GM19025 (cell line): ENCODE measurements around the gene RPS6KA2.
A peak's percentile ranks its signal among the peaks of the same experiment; 100 is the strongest.

ENCODE experiments used
- ATAC-seq: cut with Tn5 transposase; IDR thresholded peaks from one replicate; pipeline ENCODE4 v1.9.1; 2021; ENCODE audit warnings: mild to moderate bottlenecking, low read depth, moderate library complexity; ENCODE audit not compliant: unreplicated experiment

The RPS6KA2 gene

DNA sequence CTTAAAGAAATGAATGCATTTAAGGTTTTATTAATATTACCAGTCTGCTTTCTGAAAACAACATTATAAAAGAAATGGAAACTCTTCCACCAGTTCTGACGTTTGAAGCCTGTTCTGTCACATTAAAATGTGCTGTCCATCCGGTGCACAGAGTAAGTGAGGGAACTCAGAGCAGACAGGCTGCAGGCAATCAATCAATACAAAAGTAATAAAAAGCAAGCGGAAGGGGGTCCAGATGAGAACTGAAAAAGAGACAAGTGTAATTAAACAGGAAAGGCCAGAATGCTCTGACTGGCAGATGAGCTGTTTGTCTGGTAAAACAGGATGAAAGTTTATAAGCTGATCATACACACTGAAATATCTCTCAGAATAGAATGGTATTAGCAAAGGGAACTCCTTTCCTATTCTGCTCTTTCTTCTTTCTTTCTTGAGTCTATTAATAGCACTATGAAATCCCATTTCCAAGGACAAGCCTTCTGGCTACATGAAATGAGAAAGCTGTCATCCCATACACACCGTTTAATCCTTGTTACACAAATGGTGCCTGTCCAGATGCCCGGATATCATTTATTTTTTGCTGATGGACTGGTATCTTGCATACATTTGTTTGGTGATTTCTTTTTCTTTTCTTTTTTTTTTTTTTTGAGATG lies 134.8 kb downstream of the RPS6KA2 start:
- ATAC-seq, result no peak

GRCh38 chr6:166490671-166491500 lies 136.2 kb downstream of the RPS6KA2 start:
- ATAC-seq, result no peak

DNA sequence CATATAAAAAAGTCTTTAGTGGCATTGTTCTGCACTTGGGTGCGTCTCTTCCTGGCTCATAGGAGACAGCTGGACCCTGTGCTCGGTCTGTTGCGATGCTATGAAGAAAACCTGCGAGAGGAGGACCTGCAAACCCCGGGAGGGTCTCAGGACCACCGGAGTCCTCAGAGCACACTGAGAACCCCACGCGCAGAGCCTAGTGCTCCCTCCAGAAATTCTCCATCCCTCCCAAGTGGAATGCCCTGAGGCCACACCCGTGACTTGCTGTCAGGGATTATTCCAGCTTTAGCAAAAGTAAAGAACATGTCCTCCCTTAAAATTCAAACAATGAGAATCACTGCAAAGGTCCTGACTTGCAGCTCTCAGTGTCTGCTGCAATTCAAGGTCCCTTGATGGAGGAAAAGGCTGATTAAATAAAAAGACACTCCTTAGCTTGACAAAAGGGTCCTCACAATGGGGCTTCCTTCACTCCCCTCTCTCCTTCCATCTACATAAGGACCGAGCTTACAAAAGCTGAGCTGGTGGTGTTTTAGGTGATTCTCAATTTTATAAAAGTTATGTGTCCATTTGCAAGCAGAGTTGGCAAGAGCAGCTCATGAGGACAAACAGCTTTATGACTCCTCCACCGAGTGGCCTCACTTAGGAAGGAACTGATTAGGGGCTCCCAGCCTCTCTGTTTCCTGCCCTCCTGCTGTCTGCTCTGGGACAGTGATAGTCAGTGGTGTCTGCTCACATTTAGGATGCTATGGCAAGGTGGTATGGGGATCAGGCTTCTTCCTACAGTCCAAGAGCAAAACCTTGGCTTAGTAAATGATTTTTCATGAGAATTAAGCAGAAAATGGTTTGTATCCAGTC lies 137.5 kb downstream of the RPS6KA2 start:
- ATAC-seq, result no peak

DNA sequence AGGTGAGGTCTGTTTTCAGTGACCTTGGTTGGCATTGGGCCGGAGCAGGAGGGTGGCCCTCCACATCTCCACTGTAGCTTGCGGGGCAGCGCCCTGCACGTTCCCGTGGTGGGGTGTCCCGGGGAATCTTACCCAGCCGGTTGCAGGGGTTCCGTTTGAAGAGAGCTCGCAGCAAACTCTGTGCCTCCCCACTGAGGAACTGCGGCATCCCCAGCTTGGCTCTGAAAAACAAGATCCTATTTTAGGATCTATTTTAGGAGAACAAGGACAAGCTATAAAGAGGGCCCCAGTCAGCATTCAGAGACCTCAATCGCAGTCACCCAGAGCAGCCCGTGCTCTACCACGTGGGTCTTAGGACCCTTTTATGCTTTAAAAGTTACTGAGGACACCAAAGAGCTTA lies 138.3 kb downstream of the RPS6KA2 start:
- ATAC-seq, result no peak

DNA sequence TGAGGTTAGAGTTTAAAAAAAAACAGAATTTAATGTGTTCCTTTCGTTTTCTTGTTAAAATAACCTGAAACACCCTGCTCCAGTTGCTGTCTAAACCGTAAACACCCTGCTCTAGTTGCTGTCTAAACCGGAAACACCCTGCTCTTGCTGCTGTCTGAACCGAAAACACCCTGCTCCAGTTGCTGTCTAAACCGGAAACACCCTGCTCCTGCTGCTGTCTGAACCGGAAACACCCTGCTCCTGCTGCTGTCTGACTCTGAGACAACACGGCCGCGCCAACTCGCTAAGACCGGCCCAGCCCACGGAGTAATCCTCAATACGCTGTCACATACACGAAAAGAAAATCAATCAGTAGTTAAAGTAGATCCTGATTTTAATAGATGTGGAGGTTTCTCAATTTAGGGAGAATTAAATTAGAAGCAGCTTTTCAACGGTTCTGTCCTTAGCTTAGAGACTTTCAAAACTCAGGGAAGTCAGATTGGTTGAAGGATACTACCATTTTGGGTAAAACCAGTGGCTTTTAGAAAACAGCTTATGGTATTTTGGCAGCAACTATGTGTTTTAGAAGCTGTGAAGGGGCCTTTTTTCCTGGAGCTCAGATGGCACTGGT lies 138.9 kb downstream of the RPS6KA2 start:
- peak; percentile 86 for ATAC-seq

- no peak for ATAC-seq
Measured at GRCh38 chr6:166487148-166487547, 139.9 kb downstream of the RPS6KA2 start.

- no peak for ATAC-seq
Measured at GRCh38 chr6:166486536-166486880, 140.5 kb downstream of the RPS6KA2 start.

- ATAC-seq, result no peak
Measured at GRCh38 chr6:166485651-166486535, 141.2 kb downstream of the RPS6KA2 start.

DNA sequence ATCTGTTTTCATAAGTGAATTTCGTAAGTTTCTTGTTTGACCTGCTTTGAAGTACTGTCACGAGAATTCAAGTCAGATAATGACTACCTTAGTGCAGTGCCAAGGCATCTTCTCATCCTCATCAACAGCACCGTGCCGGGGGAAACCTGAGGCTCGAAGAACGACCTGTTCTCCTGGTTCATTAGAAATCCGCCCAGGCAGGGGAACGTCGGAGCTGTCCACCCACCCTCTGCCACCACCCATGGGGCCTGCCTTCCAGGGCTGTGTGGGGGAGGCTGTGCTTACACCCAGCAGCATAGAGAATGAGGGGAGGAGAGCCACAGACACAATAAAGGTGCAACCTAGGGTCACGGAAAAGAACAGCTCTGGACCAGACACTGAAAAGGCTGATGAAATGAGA lies 142.2 kb downstream of the RPS6KA2 start:
- ATAC-seq, result no peak

- no peak for ATAC-seq
Measured at GRCh38 chr6:166483573-166484250, 143.3 kb downstream of the RPS6KA2 start.

DNA sequence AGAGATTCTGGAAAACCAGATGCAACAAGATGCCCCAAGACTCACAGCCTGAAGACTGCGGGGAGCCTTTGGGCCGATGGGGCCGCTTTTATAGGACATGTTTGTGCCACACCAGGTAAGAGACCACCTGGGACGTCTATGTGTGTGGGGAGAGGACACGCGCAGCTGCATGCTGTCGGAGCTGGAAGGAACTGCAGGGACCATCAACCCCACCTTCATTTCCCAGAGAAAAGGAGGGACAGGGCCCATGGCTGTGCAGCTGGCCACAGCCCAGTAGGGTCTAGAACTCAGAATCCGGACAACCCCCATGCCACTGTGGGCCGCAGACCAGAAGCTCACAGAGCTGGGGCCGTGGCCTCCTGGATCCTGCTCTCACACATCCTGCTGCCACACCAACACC lies 144.0 kb downstream of the RPS6KA2 start:
- ATAC-seq, result no peak

GRCh38 chr6:166478782-166479592 lies 148.1 kb downstream of the RPS6KA2 start:
- ATAC-seq, result no peak

DNA sequence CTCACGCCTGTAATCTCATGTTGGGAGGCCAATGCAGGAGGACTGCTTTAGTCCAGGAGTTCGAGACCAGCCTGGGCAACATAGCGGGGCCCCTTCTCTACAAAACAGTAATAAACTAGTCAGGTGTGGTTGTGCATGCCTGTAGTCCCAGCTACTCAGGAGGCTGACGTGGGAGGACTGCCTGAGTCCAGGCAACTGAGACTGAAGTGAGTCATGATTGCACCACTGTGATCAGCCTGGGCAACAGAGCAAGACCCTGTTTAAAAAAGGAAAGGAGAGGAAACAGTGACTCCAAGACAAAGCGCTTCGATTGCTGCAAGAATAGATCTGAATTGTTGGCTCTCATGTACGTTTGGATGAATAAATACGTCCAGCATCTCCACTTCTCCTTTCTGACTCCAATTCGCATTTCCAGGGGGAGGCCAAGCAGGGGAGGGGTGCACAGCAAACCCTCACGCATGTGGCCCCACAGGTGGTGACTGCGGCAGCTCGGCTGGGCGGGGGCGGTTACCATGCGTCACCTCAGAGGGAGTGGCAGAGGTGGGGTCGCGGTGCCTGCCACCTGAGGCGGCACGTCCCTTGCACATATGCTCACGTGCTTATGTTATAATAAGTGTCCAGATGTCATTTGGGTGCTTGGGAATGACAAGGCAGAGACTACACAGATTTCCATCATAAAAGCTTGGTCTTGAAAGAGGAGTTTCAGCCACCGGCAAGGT lies 149.2 kb downstream of the RPS6KA2 start:
- ATAC-seq, result no peak

- ATAC-seq, result no peak
Measured at GRCh38 chr6:166476634-166477215, 150.3 kb downstream of the RPS6KA2 start.

DNA sequence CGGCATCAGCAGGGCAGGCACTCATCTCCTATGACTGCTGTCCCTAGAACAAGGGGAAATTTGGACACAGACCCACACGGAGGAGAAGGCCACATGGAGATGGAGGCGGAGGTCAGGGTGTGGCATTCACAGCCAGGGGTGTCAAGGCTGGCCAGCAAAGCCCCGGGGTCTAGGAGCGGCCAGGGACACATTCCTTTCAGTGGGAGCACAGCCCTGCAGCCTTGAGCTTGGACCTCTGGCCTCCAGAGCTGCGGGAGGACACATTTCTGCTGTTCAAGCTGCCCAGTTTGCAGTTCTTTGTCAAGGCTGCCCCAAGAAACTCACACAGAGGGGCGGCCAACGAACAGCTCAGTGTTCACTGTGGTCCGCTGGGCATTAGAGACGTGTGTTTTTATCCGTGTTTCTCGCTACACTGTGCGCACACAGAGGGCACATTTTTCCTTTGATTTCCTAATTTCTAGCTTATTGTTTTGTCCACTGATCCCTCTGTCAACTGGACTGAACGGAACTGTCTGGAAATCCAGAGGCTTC lies 150.9 kb downstream of the RPS6KA2 start:
- no peak for ATAC-seq

DNA sequence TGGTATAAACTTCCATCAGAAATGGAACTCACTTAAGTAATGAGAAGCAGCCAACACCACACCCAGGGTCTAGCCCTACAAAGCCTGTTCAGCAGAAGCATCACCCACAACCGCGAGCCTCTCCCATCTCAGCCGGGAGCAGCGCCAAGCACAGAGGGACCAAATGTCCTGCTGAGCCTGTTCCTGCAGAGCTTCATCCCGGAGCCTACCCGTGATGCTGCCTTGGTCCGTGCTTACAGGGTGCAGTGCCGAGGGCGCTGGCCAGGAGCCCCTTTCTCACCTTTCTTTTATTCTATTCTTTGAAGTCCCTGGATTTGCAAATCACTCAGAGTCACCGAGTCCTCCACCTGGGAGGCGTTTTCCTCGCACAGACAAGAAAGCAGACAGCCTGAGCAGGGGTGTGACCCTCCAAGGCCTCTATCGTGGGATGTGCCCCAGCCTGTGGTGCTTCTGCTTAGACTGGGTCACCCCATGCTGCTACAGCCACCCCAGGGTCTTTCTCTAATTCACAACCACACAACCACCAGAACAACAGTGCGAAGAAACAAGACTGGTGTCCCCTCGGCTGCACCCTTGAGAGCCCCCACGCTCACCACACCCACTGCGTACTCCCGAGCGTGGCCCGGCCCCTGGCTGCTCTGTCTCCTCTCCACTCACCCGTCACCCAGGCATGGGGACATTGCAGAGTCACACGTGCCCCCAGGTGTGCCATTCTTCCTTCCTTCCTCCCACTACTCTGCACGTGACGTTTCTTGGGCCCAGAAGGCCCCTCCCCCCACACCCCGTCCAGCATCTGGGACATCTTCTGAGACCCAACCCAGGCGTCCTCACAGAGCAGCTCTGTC lies 152.1 kb downstream of the RPS6KA2 start:
- ATAC-seq, result no peak
